Endothelial cell of umbilical vein (primary cell): ENCODE measurements around the gene SLC1A1.

Experiments used
- CTCF ChIP-seq, 2 donors: IDR thresholded peaks; 1 replicate in 1 of 2; 2 replicates in 1 of 2; pipeline ENCODE4 v1.5.1; 2011; ENCODE audit warnings: low read length in 2 of 2, mild to moderate bottlenecking in 2 of 2, moderate library complexity in 2 of 2, control low read depth in 1 of 2, inconsistent platforms in 1 of 2, low read depth in 1 of 2; ENCODE audit not compliant: insufficient read depth in 1 of 2; ENCODE audit errors: extremely low read depth in 1 of 2
- EZH2 ChIP-seq: IDR thresholded peaks from 2 replicates; pipeline ENCODE4 v1.6.1; 2012; ENCODE audit warnings: borderline replicate concordance, low read depth, mild to moderate bottlenecking, moderate library complexity, low read length, inconsistent platforms; ENCODE audit not compliant: severe bottlenecking
- POLR2A ChIP-seq: IDR thresholded peaks from 2 replicates; pipeline ENCODE4 v1.6.1; 2012; ENCODE audit warnings: low read depth, mild to moderate bottlenecking, control low read depth, low read length

- TF ChIP-seq POLR2A (no peak), CTCF (IDR thresholded peaks at IDR 0.05; ENCODE audit: extremely low read depth in 1 of 2, insufficient read depth in 1 of 2, low read depth in 1 of 2, low read length in 2 of 2) (no peak), EZH2 (no peak)
These were observed 4.1 kb downstream of the SLC1A1 start for GRCh38 chr9:4494332-4494731.
